Posterior vena cava (tissue), 2 donors: ENCODE data around the gene RCAN3. TPM values are rescaled to one million over a fixed set of nuclear protein-coding genes. Genes with fewer than 3 reads are reported as not detected.
"Not testable (repeated sequence)": the region's sequence is repeated elsewhere in the genome, so short reads cannot be mapped to it uniquely, and the experiment has no call there.

Experiments
- DNase-seq: peaks from one replicate; pipeline ENCODE4 v3.0.0-alpha.2; 2020; ENCODE audit warnings: low spot score
- intact Hi-C, 2 donors: fragments of 100-400 bp; cut with DNase I; formaldehyde crosslinking; loops; one replicate each; pipeline versions ENCODE4 v1.14.1 to v1.14.2; 2022 to 2023
- total RNA-seq, 2 donors: library from RNA; stranded (reverse); fragmentation: NEBNext Ultra II Directional; extraction: Animal tissue kit (Norgen Biotek cat#: 25700); gene quantifications; one replicate each; pipeline ENCODE4 v1.2.1, GENCODE V29; 2021
- donor health status: DM: yes; HTN: yes; CAD: no.
- donor health status: DM: yes; HTN: yes; CAD: no.

Gene RCAN3
- total RNA-seq, 2 donors from 2014 or later = 6.0 to 9.9 TPM

GRCh38 chr1:24481843-24482610 is 20.6 kb upstream of the RCAN3 start:
- intact Hi-C loops = no loop called here
- DNase-seq = peak; percentile 51

- DNase-seq = peak; percentile 16
- intact Hi-C loops = no loop called here
Measured at GRCh38 chr1:24483441-24483840, 19.2 kb upstream of the RCAN3 start.

- intact Hi-C loops = no loop called here
- DNase-seq = peak; percentile 42
Measured at GRCh38 chr1:24484199-24484598, 18.4 kb upstream of the RCAN3 start.

- DNase-seq = peak; percentile 35
- intact Hi-C loops = no loop called here
Measured at GRCh38 chr1:24486331-24487065, 16.1 kb upstream of the RCAN3 start.

- DNase-seq = no peak
- intact Hi-C loops = no loop called here
Measured at GRCh38 chr1:24487455-24487854, 15.2 kb upstream of the RCAN3 start.

- intact Hi-C loops, DNase-seq: not testable (repeated sequence)
Measured at GRCh38 chr1:24488159-24488558, 14.5 kb upstream of the RCAN3 start.

GRCh38 chr1:24489674-24490073 is 13.0 kb upstream of the RCAN3 start:
- intact Hi-C loops = no loop called here
- no peak for DNase-seq

GRCh38 chr1:24490101-24490781 is 12.4 kb upstream of the RCAN3 start:
- intact Hi-C loops = no loop called here
- DNase-seq = no peak

GRCh38 chr1:24491577-24492360 is 10.9 kb upstream of the RCAN3 start:
- intact Hi-C loops = no loop called here
- DNase-seq = no peak

GRCh38 chr1:24492935-24493334 is 9.7 kb upstream of the RCAN3 start:
- intact Hi-C loops = not testable (repeated sequence)

GRCh38 chr1:24493785-24494184 is 8.9 kb upstream of the RCAN3 start:
- intact Hi-C loops = no loop called here
- DNase-seq = no peak

More at GRCh38 chr1:24492935-24493334, 9.7 kb upstream of the RCAN3 start:
- DNase-seq = not testable (repeated sequence)

- DNase-seq = no peak
- intact Hi-C loops = no loop called here
Measured at GRCh38 chr1:24498589-24498988, 4.0 kb upstream of the RCAN3 start.

- intact Hi-C loops = no loop called here
- no peak for DNase-seq
Measured at GRCh38 chr1:24500448-24501048, 2.1 kb upstream of the RCAN3 start.

GRCh38 chr1:24501371-24502064 is 1.1 kb upstream of the RCAN3 start:
- intact Hi-C loops = no loop called here
- DNase-seq = no peak

GRCh38 chr1:24502065-24502708 is 449 bp upstream of the RCAN3 start:
- DNase-seq = peak; percentile 87
- intact Hi-C loops = no loop called here

GRCh38 chr1:24503059-24503751 is 569 bp downstream of the RCAN3 start:
- no peak for DNase-seq
- intact Hi-C loops = no loop called here

- intact Hi-C loops = no loop called here
- no peak for DNase-seq
Measured at GRCh38 chr1:24503870-24504523, 1.4 kb downstream of the RCAN3 start.
